ENCODE results near the gene FAM163A.

Gene FAM163A

GRCh38 chr1:179748772-179749171 is 5.7 kb downstream of the FAM163A start:
- H3K9ac ChIP-seq = no peak overlapping the region

GRCh38 chr1:179750630-179751029 is 7.5 kb downstream of the FAM163A start:
- Histone ChIP-seq H3K27ac (no peak overlapping the region), H3K9me3 (no peaks in the 10 kb centered on the region; the same call in 1 of the 2 replicates), H3K27me3 (no peaks in the 10 kb centered on the region), H3K9ac (no peak overlapping the region), H3K4me2 (no peak overlapping the region), H4K20me1 (no peaks in the 10 kb centered on the region), H3K4me3 (no peak overlapping the region), H3K4me1 (no peaks in the 10 kb centered on the region), H3K36me3 (no peaks in the 10 kb centered on the region)
- TF ChIP-seq Cebpa-rat (IDR thresholded peaks at IDR 0.05) = no peak

More at GRCh38 chr1:179748772-179749171, 5.7 kb downstream of the FAM163A start:
- TF ChIP-seq Cebpa-rat (IDR thresholded peaks at IDR 0.05) = no peak
- no peaks in the 10 kb centered on the region for H3K36me3 ChIP-seq
- H3K9me3 ChIP-seq = peaks cover 9% of the 10 kb centered on the region
- no peaks in the 10 kb centered on the region for H4K20me1 ChIP-seq
- no peaks in the 10 kb centered on the region for H3K27me3 ChIP-seq
- no peak overlapping the region for H3K4me2 ChIP-seq
- H3K4me3 ChIP-seq = no peak overlapping the region
- no peak overlapping the region for H3K27ac ChIP-seq
- H3K4me1 ChIP-seq = no peaks in the 10 kb centered on the region

GRCh38 chr1:179753061-179753460 is 10.0 kb downstream of the FAM163A start:
- no peaks in the 10 kb centered on the region for H3K36me3 ChIP-seq
- H3K4me1 ChIP-seq = no peaks in the 10 kb centered on the region
- H3K4me3 ChIP-seq = no peak overlapping the region
- no peaks in the 10 kb centered on the region for H3K27me3 ChIP-seq
- no peaks in the 10 kb centered on the region; the same call in 1 of the 2 replicates for H3K9me3 ChIP-seq
- TF ChIP-seq Cebpa-rat (IDR thresholded peaks at IDR 0.05) = no peak
- H4K20me1 ChIP-seq = no peaks in the 10 kb centered on the region
- no peak overlapping the region for H3K9ac ChIP-seq
- H3K4me2 ChIP-seq = no peak overlapping the region
- no peak overlapping the region for H3K27ac ChIP-seq

GRCh38 chr1:179754041-179754624 is 11.0 kb downstream of the FAM163A start:
- Histone ChIP-seq H3K9ac (no peak overlapping the region), H3K9me3 (no peaks in the 10 kb centered on the region; the same call in 1 of the 2 replicates), H4K20me1 (no peaks in the 10 kb centered on the region), H3K36me3 (no peaks in the 10 kb centered on the region), H3K27me3 (no peaks in the 10 kb centered on the region), H3K4me1 (no peaks in the 10 kb centered on the region), H3K4me3 (no peak overlapping the region), H3K4me2 (no peak overlapping the region), H3K27ac (no peak overlapping the region)
- TF ChIP-seq Cebpa-rat (IDR thresholded peaks at IDR 0.05) = no peak

GRCh38 chr1:179757933-179758332 is 14.8 kb downstream of the FAM163A start:
- Histone ChIP-seq H3K27ac (no peak overlapping the region), H3K27me3 (no peaks in the 10 kb centered on the region), H3K9me3 (no peaks in the 10 kb centered on the region), H3K9ac (no peak overlapping the region), H4K20me1 (no peaks in the 10 kb centered on the region), H3K4me3 (no peak overlapping the region), H3K4me2 (no peak overlapping the region), H3K36me3 (no peaks in the 10 kb centered on the region), H3K4me1 (no peaks in the 10 kb centered on the region)
- no peak for TF ChIP-seq Cebpa-rat (IDR thresholded peaks at IDR 0.05)

GRCh38 chr1:179760521-179760920 is 17.4 kb downstream of the FAM163A start:
- Histone ChIP-seq H3K4me1 (no peaks in the 10 kb centered on the region), H3K9ac (no peak overlapping the region), H3K27me3 (no peaks in the 10 kb centered on the region), H3K4me3 (no peak overlapping the region), H3K4me2 (no peak overlapping the region), H3K9me3 (no peaks in the 10 kb centered on the region), H3K27ac (no peak overlapping the region), H3K36me3 (no peaks in the 10 kb centered on the region), H4K20me1 (no peaks in the 10 kb centered on the region)
- no peak for TF ChIP-seq Cebpa-rat (IDR thresholded peaks at IDR 0.05)

GRCh38 chr1:179761296-179761695 is 18.2 kb downstream of the FAM163A start:
- H4K20me1 ChIP-seq = no peaks in the 10 kb centered on the region
- H3K9ac ChIP-seq = no peak overlapping the region
- H3K4me2 ChIP-seq = no peak overlapping the region
- H3K27me3 ChIP-seq = no peaks in the 10 kb centered on the region
- no peaks in the 10 kb centered on the region for H3K9me3 ChIP-seq
- no peak overlapping the region for H3K4me3 ChIP-seq
- H3K4me1 ChIP-seq = no peaks in the 10 kb centered on the region
- no peaks in the 10 kb centered on the region for H3K36me3 ChIP-seq
- TF ChIP-seq Cebpa-rat (IDR thresholded peaks at IDR 0.05) = no peak
- no peak overlapping the region for H3K27ac ChIP-seq

- no peak overlapping the region for H3K4me2 ChIP-seq
- TF ChIP-seq Cebpa-rat (IDR thresholded peaks at IDR 0.05) = no peak
- no peak overlapping the region for H3K27ac ChIP-seq
- no peaks in the 10 kb centered on the region for H3K36me3 ChIP-seq
- H3K4me1 ChIP-seq = no peaks in the 10 kb centered on the region
- H3K4me3 ChIP-seq = no peak overlapping the region
- no peak overlapping the region for H3K9ac ChIP-seq
- no peaks in the 10 kb centered on the region for H3K9me3 ChIP-seq
- no peaks in the 10 kb centered on the region for H4K20me1 ChIP-seq
- no peaks in the 10 kb centered on the region for H3K27me3 ChIP-seq
Observed at GRCh38 chr1:179761846-179762640, 19.0 kb downstream of the FAM163A start.

- no peaks in the 10 kb centered on the region for H4K20me1 ChIP-seq
- H3K27ac ChIP-seq = no peak overlapping the region
- H3K36me3 ChIP-seq = no peaks in the 10 kb centered on the region
- H3K4me2 ChIP-seq = no peak overlapping the region
- no peak for TF ChIP-seq Cebpa-rat (IDR thresholded peaks at IDR 0.05)
- peaks cover 17% of the 10 kb centered on the region for H3K9me3 ChIP-seq
- H3K9ac ChIP-seq = no peak overlapping the region
- no peaks in the 10 kb centered on the region for H3K27me3 ChIP-seq
- H3K4me3 ChIP-seq = no peak overlapping the region
- H3K4me1 ChIP-seq = peaks cover 7% of the 10 kb centered on the region
Observed at GRCh38 chr1:179767177-179767581, 24.1 kb downstream of the FAM163A start.

- Histone ChIP-seq H3K9me3 (peaks cover 24% of the 10 kb centered on the region), H3K36me3 (no peaks in the 10 kb centered on the region), H4K20me1 (no peaks in the 10 kb centered on the region), H3K27ac (no peak overlapping the region), H3K4me2 (no peak overlapping the region), H3K4me1 (peaks cover 7% of the 10 kb centered on the region), H3K27me3 (no peaks in the 10 kb centered on the region), H3K9ac (no peak overlapping the region), H3K4me3 (no peak overlapping the region)
- TF ChIP-seq Cebpa-rat (IDR thresholded peaks at IDR 0.05) = no peak
Observed at GRCh38 chr1:179767996-179768395, 24.9 kb downstream of the FAM163A start.

All from BLaER1 (cell line).